OCI-LY3 (cell line): ENCODE data around the gene NEURL1.

ENCODE experiments used
- H2AFZ ChIP-seq: fragments of 200-600, 300-600 bp; shearing (Covaris generic); 2 replicates; pipeline ENCODE4 v1.6.0; 2014; ENCODE audit warnings: antibody characterized with exemption, low read depth, low read length
- H3K27ac ChIP-seq: fragments of 200-600, 300-600 bp; sonication (generic); 2 replicates; pipeline ENCODE4 v1.5.1; 2014; ENCODE audit warnings: mild to moderate bottlenecking, low read length, moderate library complexity, mixed read lengths
- H3K27me3 ChIP-seq: fragments of 200-600, 300-600 bp; sonication (generic); 2 replicates; pipeline ENCODE4 v1.6.1; 2014; ENCODE audit warnings: low read depth, low read length, mixed read lengths
- H3K36me3 ChIP-seq: fragments of 200-600, 300-600 bp; sonication (generic); replicated peaks from 2 replicates; pipeline ENCODE3; 2014; ENCODE audit warnings: low read depth, low read length, mixed read lengths
- H3K4me1 ChIP-seq: fragments of 300-600, 200-600 bp; sonication (generic); 2 replicates; pipeline ENCODE4 v1.6.1; 2014; ENCODE audit warnings: low read length, mixed read lengths
- H3K4me2 ChIP-seq: fragments of 200-600, 300-600 bp; sonication (generic); 2 replicates; pipeline ENCODE4 v1.6.1; 2014; ENCODE audit warnings: low read length, mixed read lengths
- H3K4me3 ChIP-seq: fragments of 300-600, 200-600 bp; sonication (generic); 2 replicates; pipeline ENCODE4 v1.5.1; 2014; ENCODE audit warnings: antibody characterized with exemption, mild to moderate bottlenecking, low read length, moderate library complexity
- H3K79me2 ChIP-seq: fragments of 300-600, 200-600 bp; shearing (Covaris generic); 2 replicates; pipeline ENCODE4 v1.6.1; 2014; ENCODE audit warnings: mild to moderate bottlenecking, low read length, mixed read lengths
- H3K9ac ChIP-seq: fragments of 300-600, 200-600 bp; shearing (Covaris generic); 2 replicates; pipeline ENCODE4 v1.6.0; 2014; ENCODE audit warnings: mild to moderate bottlenecking, low read length, moderate library complexity
- H3K9me3 ChIP-seq: fragments of 200-600, 300-600 bp; shearing (Covaris generic); 2 replicates; pipeline ENCODE4 v1.6.1; 2014; ENCODE audit warnings: low read length, mixed read lengths; ENCODE audit not compliant: insufficient read depth
- H4K20me1 ChIP-seq: fragments of 200-600, 300-600 bp; sonication (generic); 2 replicates; pipeline ENCODE4 v1.6.1; 2016; ENCODE audit warnings: low read length, mixed read lengths; ENCODE audit not compliant: insufficient read depth
- EZH2phosphoT487 ChIP-seq: fragments of 200-600 bp; shearing (Covaris generic); IDR thresholded peaks from 2 replicates; pipeline ENCODE4 v1.6.1; 2018; ENCODE audit warnings: antibody characterized with exemption, mixed run types, low read depth
- TF ChIP-seq, protein P1 (sequence below): fragments of 200-600, 300-600 bp; sonication (generic); IDR thresholded peaks from 2 replicates; pipeline ENCODE4 v1.5.1; 2014; ENCODE audit warnings: antibody characterized with exemption, low read length, low read depth

The NEURL1 gene

GRCh38 chr10:103620891-103621782 lies 127.6 kb downstream of the NEURL1 start:
- no peaks in the 10 kb centered on the region for H3K9me3 ChIP-seq
- no peaks in the 10 kb centered on the region for H3K4me1 ChIP-seq
- H3K4me2 ChIP-seq = no peak overlapping the region
- H2AFZ ChIP-seq = no peak overlapping the region
- H4K20me1 ChIP-seq = no peaks in the 10 kb centered on the region
- H3K27ac ChIP-seq = no peak overlapping the region
- TF ChIP-seq EZH2phosphoT487 = no peak
- TF ChIP-seq, protein P1, sequence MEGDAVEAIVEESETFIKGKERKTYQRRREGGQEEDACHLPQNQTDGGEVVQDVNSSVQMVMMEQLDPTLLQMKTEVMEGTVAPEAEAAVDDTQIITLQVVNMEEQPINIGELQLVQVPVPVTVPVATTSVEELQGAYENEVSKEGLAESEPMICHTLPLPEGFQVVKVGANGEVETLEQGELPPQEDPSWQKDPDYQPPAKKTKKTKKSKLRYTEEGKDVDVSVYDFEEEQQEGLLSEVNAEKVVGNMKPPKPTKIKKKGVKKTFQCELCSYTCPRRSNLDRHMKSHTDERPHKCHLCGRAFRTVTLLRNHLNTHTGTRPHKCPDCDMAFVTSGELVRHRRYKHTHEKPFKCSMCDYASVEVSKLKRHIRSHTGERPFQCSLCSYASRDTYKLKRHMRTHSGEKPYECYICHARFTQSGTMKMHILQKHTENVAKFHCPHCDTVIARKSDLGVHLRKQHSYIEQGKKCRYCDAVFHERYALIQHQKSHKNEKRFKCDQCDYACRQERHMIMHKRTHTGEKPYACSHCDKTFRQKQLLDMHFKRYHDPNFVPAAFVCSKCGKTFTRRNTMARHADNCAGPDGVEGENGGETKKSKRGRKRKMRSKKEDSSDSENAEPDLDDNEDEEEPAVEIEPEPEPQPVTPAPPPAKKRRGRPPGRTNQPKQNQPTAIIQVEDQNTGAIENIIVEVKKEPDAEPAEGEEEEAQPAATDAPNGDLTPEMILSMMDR = no peak
- H3K27me3 ChIP-seq = no peaks in the 10 kb centered on the region
- no peaks in the 10 kb centered on the region for H3K79me2 ChIP-seq
- H3K4me3 ChIP-seq = no peak overlapping the region
- H3K36me3 ChIP-seq = no peaks in the 10 kb centered on the region
- H3K9ac ChIP-seq = no peak overlapping the region

DNA sequence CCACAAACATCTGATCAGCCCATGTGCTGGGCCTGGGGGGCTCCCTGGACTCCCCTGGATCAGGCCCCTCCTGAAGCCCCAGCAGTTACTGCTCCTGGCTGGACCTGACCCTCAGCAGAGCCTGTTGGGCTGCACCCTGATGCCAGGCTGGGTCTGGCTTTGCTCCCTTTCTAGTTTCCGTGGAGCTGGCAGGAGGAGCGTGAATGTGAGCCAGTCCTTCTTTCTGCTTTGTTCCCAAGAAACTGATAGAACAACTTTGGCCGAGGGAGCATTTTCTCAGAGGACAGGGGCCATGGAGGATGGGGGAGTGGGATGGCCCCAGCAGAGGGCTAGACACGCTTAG lies 128.2 kb downstream of the NEURL1 start:
- H3K9ac ChIP-seq = no peak overlapping the region
- TF ChIP-seq, protein P1 = no peak
- no peak for TF ChIP-seq EZH2phosphoT487

DNA sequence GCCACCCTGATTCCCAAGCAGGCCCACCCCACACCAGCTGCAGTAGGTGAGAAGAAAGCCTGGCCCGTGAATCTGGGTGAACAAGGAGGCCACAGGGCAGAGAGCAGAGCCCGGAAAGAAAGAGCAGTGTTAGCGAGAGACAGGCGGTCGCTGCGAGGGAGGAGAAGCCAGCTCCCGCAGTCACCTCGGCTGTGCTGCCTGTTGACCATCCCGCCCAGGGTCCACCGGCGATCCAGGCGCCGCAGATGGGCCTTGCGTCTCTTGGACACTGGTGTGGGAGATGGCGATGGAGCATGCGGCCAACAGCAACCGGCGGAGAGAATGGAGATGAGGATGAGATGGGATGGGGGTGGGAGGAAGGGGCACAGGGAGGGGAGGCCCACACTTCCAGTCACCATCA lies 128.8 kb downstream of the NEURL1 start:
- Histone ChIP-seq H3K9ac (no peak overlapping the region), H3K27ac (no peak overlapping the region), H3K4me1 (no peaks in the 10 kb centered on the region), H3K4me2 (no peak overlapping the region), H3K4me3 (no peak overlapping the region), H3K9me3 (no peaks in the 10 kb centered on the region), H2AFZ (no peak overlapping the region), H4K20me1 (no peaks in the 10 kb centered on the region), H3K27me3 (no peaks in the 10 kb centered on the region), H3K79me2 (no peaks in the 10 kb centered on the region), H3K36me3 (no peaks in the 10 kb centered on the region)
- no peak for TF ChIP-seq EZH2phosphoT487
- TF ChIP-seq, protein P1 = no peak

More for the DNA sequence above, 128.2 kb downstream of the NEURL1 start:
- Histone ChIP-seq H3K36me3 (no peaks in the 10 kb centered on the region), H3K4me2 (no peak overlapping the region), H3K9me3 (no peaks in the 10 kb centered on the region), H3K4me1 (no peaks in the 10 kb centered on the region), H4K20me1 (no peaks in the 10 kb centered on the region), H3K4me3 (no peak overlapping the region), H3K27ac (no peak overlapping the region), H3K79me2 (no peaks in the 10 kb centered on the region), H3K27me3 (no peaks in the 10 kb centered on the region), H2AFZ (no peak overlapping the region)

GRCh38 chr10:103622935-103623574 lies 129.6 kb downstream of the NEURL1 start:
- no peak overlapping the region for H3K4me2 ChIP-seq
- no peaks in the 10 kb centered on the region for H4K20me1 ChIP-seq
- no peaks in the 10 kb centered on the region for H3K36me3 ChIP-seq
- no peaks in the 10 kb centered on the region for H3K27me3 ChIP-seq
- no peaks in the 10 kb centered on the region for H3K4me1 ChIP-seq
- H3K79me2 ChIP-seq = no peaks in the 10 kb centered on the region
- no peak overlapping the region for H2AFZ ChIP-seq
- H3K9ac ChIP-seq = no peak overlapping the region
- no peak for TF ChIP-seq EZH2phosphoT487
- TF ChIP-seq, protein P1 = no peak
- H3K27ac ChIP-seq = no peak overlapping the region
- no peaks in the 10 kb centered on the region for H3K9me3 ChIP-seq
- no peak overlapping the region for H3K4me3 ChIP-seq
